ENCODE data around the gene FAM204A.

The FAM204A gene

GRCh38 chr10:118282670-118283069, 59.5 kb downstream of the FAM204A start:
- DNase-seq (ENCODE audit: low read depth in 2 of 2): no peak

- no peak for DNase-seq (ENCODE audit: low read depth in 2 of 2)
These were observed 63.5 kb downstream of the FAM204A start for GRCh38 chr10:118278649-118279048.

GRCh38 chr10:118277871-118278270, 64.3 kb downstream of the FAM204A start:
- no peak for DNase-seq (ENCODE audit: low read depth in 2 of 2)

GRCh38 chr10:118276727-118277126, 65.4 kb downstream of the FAM204A start:
- DNase-seq (ENCODE audit: low read depth in 2 of 2): no peak

GRCh38 chr10:118276204-118276603, 65.9 kb downstream of the FAM204A start:
- DNase-seq (ENCODE audit: low read depth in 2 of 2): no peak

GRCh38 chr10:118273662-118274061, 68.5 kb downstream of the FAM204A start:
- DNase-seq (ENCODE audit: low read depth in 2 of 2): no peak

GRCh38 chr10:118272767-118273166, 69.4 kb downstream of the FAM204A start:
- DNase-seq (ENCODE audit: low read depth in 2 of 2): no peak

GRCh38 chr10:118272149-118272721, 69.9 kb downstream of the FAM204A start:
- peak; percentile 46 to 47 for DNase-seq (ENCODE audit: low read depth in 2 of 2)

- no peak for DNase-seq (ENCODE audit: low read depth in 2 of 2)
These were observed 70.5 kb downstream of the FAM204A start for GRCh38 chr10:118271671-118272070.

- no peak for DNase-seq (ENCODE audit: low read depth in 2 of 2)
These were observed 75.9 kb downstream of the FAM204A start for GRCh38 chr10:118266098-118266748.

GRCh38 chr10:118264838-118265470, 77.2 kb downstream of the FAM204A start:
- no peak for DNase-seq (ENCODE audit: low read depth in 2 of 2)

GRCh38 chr10:118264252-118264651, 77.9 kb downstream of the FAM204A start:
- no peak for DNase-seq (ENCODE audit: low read depth in 2 of 2)

GRCh38 chr10:118262538-118262937, 79.6 kb downstream of the FAM204A start:
- DNase-seq (ENCODE audit: low read depth in 2 of 2): no peak

- DNase-seq (ENCODE audit: low read depth in 2 of 2): no peak
These were observed 82.7 kb downstream of the FAM204A start for GRCh38 chr10:118259288-118259906.

- no peak for DNase-seq (ENCODE audit: low read depth in 2 of 2)
These were observed 83.8 kb downstream of the FAM204A start for GRCh38 chr10:118258285-118258684.

- DNase-seq (ENCODE audit: low read depth in 2 of 2): no peak
These were observed 85.1 kb downstream of the FAM204A start for GRCh38 chr10:118256825-118257570.

- DNase-seq (ENCODE audit: low read depth in 2 of 2): no peak
These were observed 85.9 kb downstream of the FAM204A start for GRCh38 chr10:118256209-118256608.

GRCh38 chr10:118255355-118255754, 86.8 kb downstream of the FAM204A start:
- no peak for DNase-seq (ENCODE audit: low read depth in 2 of 2)

GRCh38 chr10:118254654-118255053, 87.5 kb downstream of the FAM204A start:
- DNase-seq (ENCODE audit: low read depth in 2 of 2): no peak

GRCh38 chr10:118253397-118253796, 88.7 kb downstream of the FAM204A start:
- DNase-seq (ENCODE audit: low read depth in 2 of 2): no peak

- no peak for DNase-seq (ENCODE audit: low read depth in 2 of 2)
These were observed 90.3 kb downstream of the FAM204A start for GRCh38 chr10:118251791-118252190.

- no peak for DNase-seq (ENCODE audit: low read depth in 2 of 2)
These were observed 92.4 kb downstream of the FAM204A start for GRCh38 chr10:118249714-118250113.

Data from fibroblast of skin of left quadriceps (primary cell).